Activated T-helper 1 cell treated with anti-CD3 and anti-CD28 coated beads, Interleukin-12 subunit alpha, Interleukin-12 subunit beta, Interleukin-2, Interleukin-4 antibody, amounts not matched to agents 30 ng/mL and 10 ng/mL and 1 ng/mL, durations not matched to agents 14 hours and 24 hours and 36 hours (primary cell): ENCODE measurements around the gene NELFB. TPM values are rescaled to one million over a fixed set of nuclear protein-coding genes. Genes with fewer than 3 reads are reported as not detected.

ENCODE experiments used
- DNase-seq: peaks from one replicate; pipeline ENCODE4 v3.0.0; 2021; ENCODE audit warnings: low spot score
- H3K27ac Mint-ChIP-seq: one replicate; pipeline ENCODE4 v1.8.0; 2021; ENCODE audit warnings: mild to moderate bottlenecking, mixed read lengths
- H3K27me3 Mint-ChIP-seq: one replicate; pipeline ENCODE4 v1.8.0; 2022; ENCODE audit warnings: mild to moderate bottlenecking, moderate library complexity, mixed read lengths; ENCODE audit not compliant: insufficient read depth
- H3K36me3 Mint-ChIP-seq: one replicate; pipeline ENCODE4 v1.8.0; 2021; ENCODE audit warnings: low read depth, mixed read lengths
- H3K4me1 Mint-ChIP-seq: one replicate; pipeline ENCODE4 v1.8.0; 2021; ENCODE audit warnings: low read depth, mixed read lengths
- H3K4me3 Mint-ChIP-seq: one replicate; pipeline ENCODE4 v1.8.0; 2021; ENCODE audit warnings: mild to moderate bottlenecking, moderate library complexity, mixed read lengths
- H3K9me3 Mint-ChIP-seq: one replicate; pipeline ENCODE4 v1.8.0; 2021; ENCODE audit warnings: mixed read lengths
- intact Hi-C: fragments of 100-400 bp; cut with micrococcal nuclease; formaldehyde crosslinking; loops from one replicate; pipeline ENCODE4 v1.15.1; 2024
- total RNA-seq: library from RNA; stranded (reverse); gene quantifications from 2 replicates; pipeline ENCODE4 v1.2.3, GENCODE V29; 2022

NELFB gene
- total RNA-seq, 1 donor from 2014 or later: 70.8 TPM

DNA sequence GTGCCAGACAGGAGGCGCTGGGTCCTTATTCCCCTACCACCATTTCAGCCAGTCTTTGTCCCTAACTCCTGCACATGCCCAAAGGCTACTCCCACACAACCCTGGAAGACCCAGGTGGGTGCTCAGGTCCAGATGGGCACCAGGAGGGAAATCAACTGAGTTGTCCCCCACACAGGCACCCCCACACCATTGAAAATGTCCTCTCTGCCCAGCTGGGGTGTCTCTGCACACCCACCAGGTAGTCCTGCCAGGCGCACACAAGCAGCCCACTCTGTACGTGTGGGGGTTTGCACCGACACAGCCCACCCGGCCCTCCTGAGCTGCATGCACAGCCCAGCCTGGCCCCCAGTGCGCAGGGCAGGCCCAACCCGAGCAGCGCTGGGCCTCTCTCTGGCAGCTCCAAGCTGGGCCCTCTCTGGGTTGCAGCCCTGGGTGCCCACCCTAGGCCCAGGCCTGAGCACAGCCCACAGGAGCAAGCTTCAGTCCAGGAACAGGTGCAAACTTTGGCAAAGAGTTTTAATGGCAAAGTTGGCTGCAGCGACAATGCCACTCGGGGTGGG lies 35.3 kb upstream of the NELFB start:
- intact Hi-C loops: loop anchor here (5.0 kb wide), 1 partner anchor 193 kb away; the partner anchor contains the start of gene ABCA2

DNA sequence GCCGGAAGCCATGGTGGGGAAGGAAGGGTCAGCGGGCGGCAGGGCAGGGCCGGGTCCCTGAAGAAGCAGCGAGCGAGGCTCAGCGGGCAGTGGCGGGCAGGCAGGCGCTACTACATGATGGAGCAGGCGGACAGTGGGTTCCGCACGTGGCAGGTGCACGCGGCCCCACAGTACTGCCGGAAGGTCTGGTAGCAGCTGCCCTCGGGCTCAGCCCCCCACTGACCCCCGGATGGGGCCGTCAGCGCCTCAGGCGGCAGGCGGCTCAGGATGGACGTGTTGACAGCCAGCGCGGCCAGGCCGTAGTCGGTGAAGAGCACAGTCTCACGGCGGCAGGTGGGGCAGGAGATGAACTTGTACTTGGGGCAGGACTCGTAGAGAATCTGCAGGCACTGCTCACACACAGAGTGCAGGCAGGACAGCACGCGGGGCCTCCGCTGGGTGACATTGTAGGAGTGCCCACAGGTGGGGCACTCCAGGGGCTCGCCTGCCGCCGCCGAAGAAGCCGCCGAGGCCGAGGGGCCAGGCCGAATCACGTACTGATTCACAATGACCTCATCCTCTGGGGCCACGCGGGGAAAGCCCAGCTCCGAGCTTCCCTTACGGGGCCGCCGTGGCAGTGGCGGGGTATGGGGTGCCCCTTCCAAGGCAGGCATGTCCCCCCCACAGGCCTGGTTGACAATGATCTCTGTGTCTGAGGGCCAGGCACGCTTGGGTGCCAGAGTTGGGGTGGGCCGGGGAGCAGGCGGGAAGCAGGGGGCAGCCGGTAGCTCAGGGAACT lies 34.6 kb upstream of the NELFB start:
- peak overlapping the region; percentile 62 for H3K4me3 Mint-ChIP-seq
- no peak overlapping the region for H3K27ac Mint-ChIP-seq
- no peaks in the 10 kb centered on the region for H3K27me3 Mint-ChIP-seq
- intact Hi-C loops: loop anchor here (5.0 kb wide), 1 partner anchor 193 kb away; the partner anchor contains the start of gene ABCA2
- no peak for DNase-seq
- H3K36me3 Mint-ChIP-seq: no peaks in the 10 kb centered on the region
- no peaks in the 10 kb centered on the region for H3K4me1 Mint-ChIP-seq
- no peaks in the 10 kb centered on the region for H3K9me3 Mint-ChIP-seq

More for the DNA sequence above, 35.3 kb upstream of the NELFB start:
- no peak for DNase-seq
- no peak overlapping the region for H3K4me3 Mint-ChIP-seq
- no peak overlapping the region for H3K27ac Mint-ChIP-seq
- no peaks in the 10 kb centered on the region for H3K27me3 Mint-ChIP-seq
- H3K36me3 Mint-ChIP-seq: peaks cover 1% of the 10 kb centered on the region
- H3K9me3 Mint-ChIP-seq: no peaks in the 10 kb centered on the region
- no peaks in the 10 kb centered on the region for H3K4me1 Mint-ChIP-seq

- H3K27ac Mint-ChIP-seq: no peak overlapping the region
- no peaks in the 10 kb centered on the region for H3K27me3 Mint-ChIP-seq
- no peak for DNase-seq
- H3K9me3 Mint-ChIP-seq: no peaks in the 10 kb centered on the region
- no peaks in the 10 kb centered on the region for H3K4me1 Mint-ChIP-seq
- H3K4me3 Mint-ChIP-seq: peak overlapping the region; percentile 62
- no peaks in the 10 kb centered on the region for H3K36me3 Mint-ChIP-seq
- intact Hi-C loops: loop anchor here (5.0 kb wide), 1 partner anchor 194 kb away; the partner anchor contains the start of gene ABCA2
Measured at GRCh38 chr9:137221095-137221505, 34.0 kb upstream of the NELFB start.

DNA sequence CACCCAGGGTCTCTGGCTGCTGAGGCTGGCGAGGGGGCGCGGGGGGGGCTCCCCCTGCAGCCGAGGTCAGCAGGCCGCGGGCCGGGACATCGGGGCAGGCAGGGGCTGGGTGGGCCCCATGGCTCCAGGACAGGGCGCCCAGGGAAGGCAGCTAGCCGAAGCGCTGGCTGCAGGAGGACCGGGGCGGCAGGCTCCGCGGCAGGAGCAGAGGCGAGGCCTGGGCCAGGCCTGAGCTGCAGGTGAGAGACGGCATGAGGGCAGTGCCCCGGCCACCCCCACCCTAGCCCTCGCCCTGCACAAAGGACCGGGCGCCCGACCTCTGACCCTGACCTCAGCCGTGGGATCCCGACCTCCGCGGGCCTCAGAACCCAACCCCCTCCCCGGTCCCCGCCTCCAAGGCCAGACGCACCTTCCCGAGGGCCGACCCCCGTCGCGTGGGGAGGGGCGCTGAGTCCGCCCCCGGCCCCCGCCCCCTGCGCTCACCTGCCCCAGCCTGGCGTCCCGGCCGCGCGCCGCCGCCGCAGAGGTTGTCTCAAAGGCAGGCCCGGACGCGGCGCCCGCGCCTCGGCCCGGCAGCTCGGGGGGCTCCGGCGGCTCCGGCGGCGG lies 33.5 kb upstream of the NELFB start:
- Mint-ChIP-seq H3K4me1 (no peaks in the 10 kb centered on the region), H3K27ac (no peak overlapping the region), H3K4me3 (no peak overlapping the region), H3K27me3 (no peaks in the 10 kb centered on the region), H3K9me3 (no peaks in the 10 kb centered on the region), H3K36me3 (no peaks in the 10 kb centered on the region)
- intact Hi-C loops: loop anchor here (2.0 to 5.0 kb wide), 4 partner anchors 65 to 683 kb away; partner anchors contain the start of genes ABCA2 and PHPT1
- no peak for DNase-seq

GRCh38 chr9:137222190-137223077 lies 32.7 kb upstream of the NELFB start, which contains the start of gene RNF208:
Gene RNF208 (minus strand): TSS chr9:137222240. CDS start chr9:137221212, 1,028 bp downstream.
- Mint-ChIP-seq H3K4me1 (peaks cover 1% of the 10 kb centered on the region), H3K27ac (peak within 1 kb of the TSS; percentile 78), H3K36me3 (no peaks in the 10 kb centered on the region), H3K4me3 (peak within 1 kb of the TSS; percentile 84), H3K9me3 (no peaks in the 10 kb centered on the region), H3K27me3 (no peaks in the 10 kb centered on the region)
- intact Hi-C loops: loop anchor here (1.0 to 5.0 kb wide), 14 partner anchors 14 to 684 kb away; partner anchors contain the start of genes ABCA2, ANAPC2, EDF1 and NDOR1
- peak; percentile 11 for DNase-seq

DNA sequence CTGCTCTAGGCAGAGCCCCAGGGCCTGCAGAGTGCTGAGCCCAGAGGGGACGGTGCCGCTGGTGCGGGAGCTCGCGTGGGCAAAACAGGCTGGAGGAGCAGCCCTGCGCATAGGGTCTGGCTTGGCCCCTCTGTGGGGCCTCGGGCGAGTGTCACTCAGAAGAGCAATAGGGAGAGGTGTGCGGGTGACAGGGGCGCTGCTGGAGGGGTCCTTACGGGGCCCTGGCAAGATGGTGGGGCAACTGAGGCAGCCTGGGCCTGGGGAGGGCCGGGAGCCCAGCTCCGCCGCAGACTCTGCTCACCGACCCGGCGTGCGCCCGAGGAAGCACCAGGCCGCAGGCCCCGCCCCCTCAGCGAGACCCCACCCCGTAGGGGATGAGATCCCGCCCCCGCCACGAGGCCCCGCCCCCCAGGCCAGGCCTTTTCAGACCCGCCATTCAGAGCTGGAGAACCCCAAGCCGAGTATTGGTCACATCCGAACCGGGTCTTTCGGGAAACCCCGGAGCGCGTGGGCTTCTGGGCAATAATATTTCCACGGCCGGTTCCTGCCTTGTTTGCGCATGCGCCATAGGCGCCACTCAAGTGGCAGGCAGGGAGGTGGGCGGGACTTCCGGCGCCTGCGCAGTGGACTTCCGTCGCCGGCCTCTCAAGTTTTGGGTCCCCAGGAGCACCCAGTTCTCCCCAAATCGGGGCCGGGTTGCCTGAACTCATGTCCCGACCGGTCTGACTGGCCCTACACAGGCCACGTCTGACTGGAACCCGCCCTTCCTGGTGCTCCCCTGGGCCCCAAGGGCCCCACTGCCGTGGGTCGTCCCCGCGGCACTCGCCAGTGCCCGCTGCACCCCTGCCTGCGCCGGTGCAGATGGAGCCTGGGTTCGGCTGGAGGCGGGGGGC lies 31.8 kb upstream of the NELFB start:
- H3K36me3 Mint-ChIP-seq: no peaks in the 10 kb centered on the region
- DNase-seq: peak; percentile 98
- H3K9me3 Mint-ChIP-seq: no peaks in the 10 kb centered on the region
- H3K27ac Mint-ChIP-seq: peak overlapping the region; percentile 78
- H3K4me1 Mint-ChIP-seq: peaks cover 5% of the 10 kb centered on the region
- peak overlapping the region; percentile 84 for H3K4me3 Mint-ChIP-seq
- H3K27me3 Mint-ChIP-seq: no peaks in the 10 kb centered on the region
- intact Hi-C loops: loop anchor here (1.0 to 5.0 kb wide), 14 partner anchors 13 to 685 kb away; partner anchors contain the start of genes ABCA2, ANAPC2, EDF1 and NDOR1

- DNase-seq: peak; percentile 19
Measured at GRCh38 chr9:137224830-137225694, 30.1 kb upstream of the NELFB start, which contains the start of gene CYSRT1. Gene CYSRT1 (plus strand): TSS chr9:137225174. CDS start chr9:137225622, 448 bp downstream.

GRCh38 chr9:137225699-137226331 lies 29.3 kb upstream of the NELFB start:
- H3K4me1 Mint-ChIP-seq: peaks cover 5% of the 10 kb centered on the region
- H3K36me3 Mint-ChIP-seq: no peaks in the 10 kb centered on the region
- intact Hi-C loops: no loop called here
- no peak overlapping the region for H3K27ac Mint-ChIP-seq
- H3K27me3 Mint-ChIP-seq: no peaks in the 10 kb centered on the region
- H3K9me3 Mint-ChIP-seq: no peaks in the 10 kb centered on the region
- no peak for DNase-seq
- no peak overlapping the region for H3K4me3 Mint-ChIP-seq

More at GRCh38 chr9:137224830-137225694, 30.1 kb upstream of the NELFB start, which contains the start of gene CYSRT1:
- Mint-ChIP-seq H3K4me1 (peaks cover 5% of the 10 kb centered on the region), H3K4me3 (peak within 1 kb of the TSS; percentile 84), H3K9me3 (no peaks in the 10 kb centered on the region), H3K36me3 (no peaks in the 10 kb centered on the region), H3K27ac (peak within 1 kb of the TSS; percentile 67), H3K27me3 (no peaks in the 10 kb centered on the region)
- intact Hi-C loops: loop anchor here (5.0 kb wide), 1 partner anchor 198 kb away; the partner anchor contains the start of gene ABCA2

DNA sequence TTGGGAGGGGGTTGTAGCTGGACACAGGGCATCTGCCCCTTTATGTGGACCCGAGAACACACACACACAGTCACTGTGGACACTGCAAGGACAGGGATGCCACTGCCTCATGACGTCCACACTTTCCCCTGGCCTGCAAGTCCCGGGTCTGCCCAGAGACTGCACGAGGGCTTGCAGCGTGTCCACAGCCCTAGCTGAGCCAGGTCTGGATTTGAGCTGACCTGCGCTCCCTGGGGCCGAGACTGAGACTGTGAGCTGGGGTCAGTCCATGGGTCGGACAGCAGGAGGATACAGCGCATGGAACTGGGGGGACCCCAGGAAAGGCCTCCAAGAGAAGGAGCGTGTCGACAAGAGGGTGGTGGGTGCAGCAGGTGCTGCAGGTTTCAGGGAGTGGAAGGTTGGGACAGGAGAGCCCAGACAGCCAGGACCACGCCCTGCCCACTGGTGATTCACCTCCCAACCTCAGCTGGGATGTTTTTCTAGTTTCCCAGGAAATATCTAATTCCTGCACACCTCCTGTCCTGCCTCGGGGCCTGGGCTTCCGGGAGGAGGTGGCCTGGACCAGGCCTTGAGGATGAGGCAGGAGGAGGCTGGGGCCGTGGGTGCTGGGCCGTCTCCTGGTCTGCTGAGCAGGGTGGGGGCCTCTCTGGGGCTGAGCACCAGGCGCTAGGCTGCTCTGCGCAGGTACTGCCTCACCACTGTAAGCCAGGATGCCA lies 28.6 kb upstream of the NELFB start:
- Mint-ChIP-seq H3K27me3 (no peaks in the 10 kb centered on the region), H3K4me1 (peaks cover 5% of the 10 kb centered on the region), H3K9me3 (no peaks in the 10 kb centered on the region), H3K4me3 (no peak overlapping the region), H3K27ac (no peak overlapping the region), H3K36me3 (no peaks in the 10 kb centered on the region)
- intact Hi-C loops: loop anchor here (1.0 kb wide), 3 partner anchors 10 to 108 kb away; no protein-coding TSS in a partner anchor
- no peak for DNase-seq
